DND-41 (cell line): ENCODE data around the gene ZBTB7B.

ENCODE experiments used
- ATAC-seq: fragments of 200-7000 bp; cut with Tn5 transposase; 3 replicates; pipeline ENCODE4 v1.9.1; 2021; ENCODE audit warnings: low read depth; ENCODE audit not compliant: insufficient read depth
- DNase-seq: peaks from one replicate; pipeline ENCODE4 v3.0.0-alpha.2; 2020
- H2AFZ ChIP-seq: 2 replicates; pipeline ENCODE4 v1.6.0; 2012; ENCODE audit warnings: low read depth, low read length
- H3K27ac ChIP-seq: 2 replicates; pipeline ENCODE4 v1.5.1; 2012; ENCODE audit warnings: low read length, inconsistent platforms
- H3K27me3 ChIP-seq: fragments of 200-600 bp; sonication (generic); 2 replicates; pipeline ENCODE4 v1.6.0; 2012; ENCODE audit warnings: low read length, mild to moderate bottlenecking, inconsistent platforms; ENCODE audit not compliant: insufficient read depth, poor library complexity
- H3K36me3 ChIP-seq: 2 replicates; pipeline ENCODE4 v1.5.1; 2012; ENCODE audit warnings: low read length, inconsistent platforms; ENCODE audit not compliant: insufficient read depth
- H3K4me1 ChIP-seq: 2 replicates; pipeline ENCODE4 v1.5.1; 2012; ENCODE audit warnings: mild to moderate bottlenecking, low read length; ENCODE audit not compliant: insufficient read depth
- H3K4me2 ChIP-seq: 2 replicates; pipeline ENCODE4 v1.6.0; 2012; ENCODE audit warnings: mild to moderate bottlenecking, moderate library complexity, low read length, inconsistent platforms; ENCODE audit not compliant: insufficient read depth
- H3K4me3 ChIP-seq, 2 experiments: fragments of 200-600 bp in 1 of 2; shearing (Covaris generic) in 1 of 2; 2 replicates each; pipeline ENCODE4 v1.5.1; 2012 to 2016; ENCODE audit warnings: inconsistent platforms in 2 of 2, low read length in 2 of 2, mild to moderate bottlenecking in 2 of 2, low read depth in 1 of 2, moderate library complexity in 1 of 2
- H3K79me2 ChIP-seq: 2 replicates; pipeline ENCODE4 v1.6.0; 2012; ENCODE audit warnings: low read length, inconsistent platforms; ENCODE audit not compliant: insufficient read depth
- H3K9ac ChIP-seq: 2 replicates; pipeline ENCODE4 v1.6.0; 2012; ENCODE audit warnings: low read depth, mild to moderate bottlenecking, inconsistent platforms, low read length, moderate library complexity
- H3K9me3 ChIP-seq: 2 replicates; pipeline ENCODE4 v1.5.1; 2012; ENCODE audit warnings: low read length, moderate library complexity, mild to moderate bottlenecking, inconsistent platforms; ENCODE audit not compliant: insufficient read depth, severe bottlenecking
- H4K20me1 ChIP-seq: 2 replicates; pipeline ENCODE4 v1.6.0; 2012; ENCODE audit warnings: low read length; ENCODE audit not compliant: insufficient read depth
- EZH2 ChIP-seq: IDR thresholded peaks from 3 replicates; pipeline ENCODE4 v1.6.1; 2012; ENCODE audit warnings: borderline replicate concordance, low read depth, mild to moderate bottlenecking, moderate library complexity, low read length, inconsistent platforms; ENCODE audit not compliant: severe bottlenecking
- TF ChIP-seq, protein P1 (sequence below): IDR thresholded peaks from 2 replicates; pipeline ENCODE4 v1.5.1; 2012; ENCODE audit warnings: borderline replicate concordance, low read length, moderate library complexity, mild to moderate bottlenecking; ENCODE audit not compliant: poor library complexity, severe bottlenecking; ENCODE audit errors: extremely low read depth

Gene ZBTB7B

DNA sequence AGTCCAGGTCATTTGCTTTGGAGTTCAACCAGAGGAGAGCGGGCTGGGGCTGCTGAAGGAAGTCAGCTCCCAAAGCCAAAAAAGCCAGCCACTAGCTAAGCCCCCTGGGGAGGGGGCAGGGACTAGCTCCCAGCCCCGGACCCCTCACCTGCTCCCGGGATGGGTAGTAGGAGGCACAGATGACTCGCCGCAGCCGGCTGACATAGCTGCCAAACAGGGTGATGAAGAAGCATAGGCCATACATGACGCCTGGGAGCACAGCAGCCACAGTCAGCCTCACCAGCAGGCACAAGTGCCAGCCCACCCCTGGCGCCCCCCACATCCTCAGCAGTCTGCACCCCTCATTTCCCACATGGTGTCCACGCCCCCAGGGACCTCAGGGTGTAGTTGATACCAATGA lies 23.6 kb downstream of the ZBTB7B start:
- Histone ChIP-seq H3K36me3 (no peaks in the 10 kb centered on the region), H3K79me2 (no peaks in the 10 kb centered on the region), H3K4me2 (no peak overlapping the region), H3K9me3 (no peaks in the 10 kb centered on the region), H4K20me1 (0 out of 2 replicates have a peak, but pooled peaks cover 9% of the 10 kb centered on the region), H3K9ac (no peak overlapping the region), H3K4me3 (no peak overlapping the region), H3K27me3 (peaks cover 13% of the 10 kb centered on the region), H3K4me1 (no peaks in the 10 kb centered on the region), H3K27ac (no peak overlapping the region), H2AFZ (no peak overlapping the region)
- ATAC-seq (no peak), DNase-seq (no peak)
- TF ChIP-seq, protein P1, sequence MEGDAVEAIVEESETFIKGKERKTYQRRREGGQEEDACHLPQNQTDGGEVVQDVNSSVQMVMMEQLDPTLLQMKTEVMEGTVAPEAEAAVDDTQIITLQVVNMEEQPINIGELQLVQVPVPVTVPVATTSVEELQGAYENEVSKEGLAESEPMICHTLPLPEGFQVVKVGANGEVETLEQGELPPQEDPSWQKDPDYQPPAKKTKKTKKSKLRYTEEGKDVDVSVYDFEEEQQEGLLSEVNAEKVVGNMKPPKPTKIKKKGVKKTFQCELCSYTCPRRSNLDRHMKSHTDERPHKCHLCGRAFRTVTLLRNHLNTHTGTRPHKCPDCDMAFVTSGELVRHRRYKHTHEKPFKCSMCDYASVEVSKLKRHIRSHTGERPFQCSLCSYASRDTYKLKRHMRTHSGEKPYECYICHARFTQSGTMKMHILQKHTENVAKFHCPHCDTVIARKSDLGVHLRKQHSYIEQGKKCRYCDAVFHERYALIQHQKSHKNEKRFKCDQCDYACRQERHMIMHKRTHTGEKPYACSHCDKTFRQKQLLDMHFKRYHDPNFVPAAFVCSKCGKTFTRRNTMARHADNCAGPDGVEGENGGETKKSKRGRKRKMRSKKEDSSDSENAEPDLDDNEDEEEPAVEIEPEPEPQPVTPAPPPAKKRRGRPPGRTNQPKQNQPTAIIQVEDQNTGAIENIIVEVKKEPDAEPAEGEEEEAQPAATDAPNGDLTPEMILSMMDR: no peak
- TF ChIP-seq EZH2: no peak

- H3K36me3 ChIP-seq: no peaks in the 10 kb centered on the region
- H4K20me1 ChIP-seq: 0 out of 2 replicates have a peak, but pooled peaks cover 9% of the 10 kb centered on the region
- TF ChIP-seq, protein P1: no peak
- no peak for TF ChIP-seq EZH2
- DNase-seq (no peak), ATAC-seq (no peak)
- no peak overlapping the region for H3K4me2 ChIP-seq
- no peak overlapping the region for H3K4me3 ChIP-seq
- H3K79me2 ChIP-seq: no peaks in the 10 kb centered on the region
- H3K4me1 ChIP-seq: no peaks in the 10 kb centered on the region
- H3K27ac ChIP-seq: no peak overlapping the region
- H3K9me3 ChIP-seq: no peaks in the 10 kb centered on the region
- H3K27me3 ChIP-seq: peaks cover 10% of the 10 kb centered on the region
- H2AFZ ChIP-seq: no peak overlapping the region
- no peak overlapping the region for H3K9ac ChIP-seq
Measured at GRCh38 chr1:155026588-155026987, 24.0 kb downstream of the ZBTB7B start.

DNA sequence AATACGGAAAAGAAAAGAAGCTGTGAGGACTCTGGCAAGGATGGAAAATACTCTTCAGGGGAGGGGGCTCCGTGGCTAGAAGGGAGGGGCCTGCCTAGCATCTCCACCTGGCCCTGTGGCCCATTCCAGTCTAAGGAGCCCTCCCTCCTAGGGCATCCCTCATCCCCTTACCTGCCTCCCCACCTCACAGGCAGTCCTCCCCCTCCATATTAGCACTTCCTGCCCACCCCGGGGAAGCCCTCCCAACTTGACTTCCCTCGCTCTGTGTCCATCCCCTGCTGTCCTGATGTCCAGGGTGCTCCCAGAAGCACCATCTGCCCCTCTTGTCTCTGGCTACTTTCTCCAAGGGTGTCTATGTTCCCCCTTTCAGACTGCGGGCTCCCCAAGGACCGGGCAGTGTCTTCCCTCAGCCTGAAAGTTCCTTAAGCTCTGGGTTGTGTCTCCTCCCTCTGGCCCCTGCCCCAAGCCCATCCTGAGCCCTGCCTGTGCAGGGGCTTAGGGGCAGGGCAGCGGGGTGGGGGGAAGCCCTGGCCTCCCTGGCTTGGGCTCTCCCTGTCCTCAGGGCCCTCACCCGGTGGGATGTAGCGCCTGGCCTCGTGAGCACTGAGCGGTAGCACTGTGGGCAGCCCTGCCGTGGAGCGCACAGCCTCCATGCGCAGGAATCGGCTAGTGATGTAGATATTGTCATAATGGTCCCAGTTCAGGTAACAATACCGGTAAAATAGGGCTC lies 27.1 kb downstream of the ZBTB7B start:
- no peak for ATAC-seq
- H3K9ac ChIP-seq: no peak overlapping the region
- no peaks in the 10 kb centered on the region for H3K9me3 ChIP-seq
- H3K36me3 ChIP-seq: no peaks in the 10 kb centered on the region
- no peak overlapping the region for H3K4me3 ChIP-seq
- TF ChIP-seq, protein P1: no peak
- no peak for TF ChIP-seq EZH2
- H3K4me1 ChIP-seq: no peaks in the 10 kb centered on the region
- H4K20me1 ChIP-seq: peaks cover 7% of the 10 kb centered on the region; the same call in 1 of the 2 replicates
- peaks cover 24% of the 10 kb centered on the region for H3K27me3 ChIP-seq
- H2AFZ ChIP-seq: no peak overlapping the region
- H3K27ac ChIP-seq: no peak overlapping the region
- H3K79me2 ChIP-seq: no peaks in the 10 kb centered on the region
- no peak overlapping the region for H3K4me2 ChIP-seq
- DNase-seq: no peak
